SK-N-SH (cell line): Measurements from ENCODE around the gene KCNJ10. TPM values are rescaled to one million over a fixed set of nuclear protein-coding genes. Genes with fewer than 3 reads are reported as not detected.

Experiments
- CTCF ChIA-PET: fragments of 300-600, 350-600 bp; formaldehyde crosslinking; extraction: SDS; loops from one replicate; lab custom pipeline; 2021; lab: Yijun Ruan, JAX
- POLR2A ChIA-PET: fragments of 350-600 bp; sonication (Branson Sonifier 250); formaldehyde crosslinking; extraction: SDS; loops from one replicate; lab custom pipeline; 2020; ENCODE audit warnings: antibody characterized with exemption, inconsistent platforms; lab: Yijun Ruan, JAX
- DNase-seq: peaks from one replicate; pipeline ENCODE4 v3.0.0; 2012
- H2AFZ ChIP-seq: fragments of 200-600 bp; sonication (generic); 2 replicates; pipeline ENCODE4 v1.8.1; 2016; ENCODE audit warnings: antibody characterized with exemption, mild to moderate bottlenecking, low read depth
- H3F3A ChIP-seq: fragments of 200-600 bp; sonication (generic); replicated peaks from 2 replicates; pipeline ENCODE3; 2016; ENCODE audit warnings: antibody characterized with exemption, mild to moderate bottlenecking; ENCODE audit not compliant: insufficient read depth
- H3K27ac ChIP-seq, 2 experiments: fragments of 200-500 bp in 1 of 2; fragments of 200-600 bp in 1 of 2; sonication (Bioruptor generic) in 1 of 2; sonication (generic), shearing (Covaris generic) in 1 of 2; 2 replicates each; pipeline versions ENCODE4 v1.5.1 to v1.6.1; 2014 to 2016; ENCODE audit warnings: low read depth in 2 of 2, inconsistent platforms in 1 of 2, low read length in 1 of 2, mild to moderate bottlenecking in 1 of 2, mixed read lengths in 1 of 2
- H3K27me3 ChIP-seq: fragments of 200-600 bp; sonication (generic), shearing (Covaris generic); 2 replicates; pipeline ENCODE4 v1.6.1; 2016; ENCODE audit warnings: mixed run types; ENCODE audit not compliant: insufficient read depth
- H3K36me3 ChIP-seq, 2 experiments: fragments of 200-500 bp in 1 of 2; fragments of 200-600 bp in 1 of 2; sonication (Bioruptor generic) in 1 of 2; sonication (generic) in 1 of 2; replicated peaks in 1 of 2; 2 replicates each; pipeline versions ENCODE3 to v1.5.1; 2014 to 2016; ENCODE audit warnings: low read length in 1 of 2, mild to moderate bottlenecking in 1 of 2; ENCODE audit not compliant: insufficient read depth in 2 of 2, control insufficient read depth in 1 of 2
- H3K4me1 ChIP-seq, 2 experiments: fragments of 200-500 bp in 1 of 2; fragments of 200-600 bp in 1 of 2; sonication (Bioruptor generic) in 1 of 2; sonication (generic), shearing (Covaris generic) in 1 of 2; 2 replicates each; pipeline versions ENCODE4 v1.5.1 to v1.6.1; 2014 to 2016; ENCODE audit warnings: low read depth in 1 of 2, low read length in 1 of 2, mixed run types in 1 of 2; ENCODE audit not compliant: insufficient read depth in 2 of 2, control insufficient read depth in 1 of 2
- H3K4me2 ChIP-seq: fragments of 200-600 bp; sonication (generic), shearing (Covaris generic); 2 replicates; pipeline ENCODE4 v1.6.1; 2017; ENCODE audit warnings: mixed run types
- H3K4me3 ChIP-seq, 2 experiments: fragments of 200-500 bp in 1 of 2; fragments of 200-600 bp in 1 of 2; sonication (Bioruptor generic) in 1 of 2; sonication (generic), shearing (Covaris generic) in 1 of 2; 2 replicates each; pipeline versions ENCODE4 v1.5.1 to v1.8.1; 2014 to 2016; ENCODE audit warnings: low read depth in 2 of 2, inconsistent platforms in 1 of 2, low read length in 1 of 2, mild to moderate bottlenecking in 1 of 2, mixed read lengths in 1 of 2, moderate library complexity in 1 of 2
- H3K79me2 ChIP-seq: fragments of 200-600 bp; sonication (generic); 2 replicates; pipeline ENCODE4 v1.8.1; 2017; ENCODE audit warnings: mild to moderate bottlenecking; ENCODE audit not compliant: insufficient read depth
- H3K9ac ChIP-seq: fragments of 200-600 bp; sonication (generic); 2 replicates; pipeline ENCODE4 v1.6.1; 2017; ENCODE audit warnings: mixed run types
- H3K9me2 ChIP-seq: fragments of 200-600 bp; sonication (generic); 2 replicates; pipeline ENCODE4 v1.6.1; 2017; ENCODE audit warnings: mixed run types
- H3K9me3 ChIP-seq: fragments of 200-600 bp; sonication (generic); 2 replicates; pipeline ENCODE4 v1.6.1; 2017; ENCODE audit warnings: mixed run types, mild to moderate bottlenecking, moderate library complexity
- H4K20me1 ChIP-seq: fragments of 200-600 bp; sonication (generic); 2 replicates; pipeline ENCODE4 v1.6.1; 2017; ENCODE audit warnings: mild to moderate bottlenecking, mixed run types; ENCODE audit not compliant: insufficient read depth
- CHD2 ChIP-seq: fragments of 150-350 bp; IDR thresholded peaks from 2 replicates; pipeline ENCODE4 v1.6.1; 2018; ENCODE audit warnings: low read length; ENCODE audit not compliant: partially characterized antibody
- ELF1 ChIP-seq: IDR thresholded peaks from 2 replicates; pipeline ENCODE4 v1.4.0; 2012
- FOSL2 ChIP-seq: IDR thresholded peaks from 2 replicates; pipeline ENCODE4 v1.4.0; 2012; ENCODE audit warnings: low read depth, mild to moderate bottlenecking, moderate library complexity, borderline replicate concordance
- FOXM1 ChIP-seq: IDR thresholded peaks from 2 replicates; pipeline ENCODE4 v1.4.0; 2012; ENCODE audit warnings: low read depth, mild to moderate bottlenecking
- JUND ChIP-seq: IDR thresholded peaks from 2 replicates; pipeline ENCODE4 v1.4.0; 2012
- MAX ChIP-seq: IDR thresholded peaks from 2 replicates; pipeline ENCODE4 v1.4.0; 2012; ENCODE audit warnings: low read depth
- MEF2A ChIP-seq: IDR thresholded peaks from 2 replicates; pipeline ENCODE4 v1.4.0; 2012; ENCODE audit warnings: low read depth, borderline replicate concordance
- RAD21 ChIP-seq: IDR thresholded peaks from 2 replicates; pipeline ENCODE4 v1.6.1; 2012; ENCODE audit warnings: mild to moderate bottlenecking, low read length
- RCOR1 ChIP-seq: fragments of 150-350 bp; IDR thresholded peaks from 2 replicates; pipeline ENCODE4 v1.6.1; 2017; ENCODE audit warnings: antibody characterized with exemption, low read length
- RFX5 ChIP-seq: IDR thresholded peaks from 2 replicates; pipeline ENCODE4 v1.6.1; 2012; ENCODE audit warnings: mild to moderate bottlenecking, improper control_type of control experiment, low read length
- RXRA ChIP-seq: IDR thresholded peaks from 2 replicates; pipeline ENCODE4 v1.4.0; 2012; ENCODE audit warnings: low read depth, mild to moderate bottlenecking, borderline replicate concordance
- SMC3 ChIP-seq: IDR thresholded peaks from 2 replicates; pipeline ENCODE4 v1.6.1; 2012; ENCODE audit warnings: low read depth, low read length, improper control_type of control experiment
- TCF12 ChIP-seq: IDR thresholded peaks from 2 replicates; pipeline ENCODE4 v1.4.0; 2012
- USF2 ChIP-seq: fragments of 150-350 bp; IDR thresholded peaks from 2 replicates; pipeline ENCODE4 v1.6.1; 2017; ENCODE audit warnings: antibody characterized with exemption, low read length, low read depth, borderline replicate concordance
- YY1 ChIP-seq: IDR thresholded peaks from 2 replicates; pipeline ENCODE4 v1.4.0; 2012; ENCODE audit warnings: low read depth, mild to moderate bottlenecking
- WGBS: methylation state at CpG from one replicate; pipeline ENCODE4 v1.1.6; 2017; ENCODE audit warnings: low lambda C conversion rate; 5-methylcytosine and 5-hydroxymethylcytosine counted together
- polyA plus RNA-seq, 3 experiments: library from polyadenylated mRNA; depleted of rRNA; stranded (reverse); fragments of >200 nt; gene quantifications; 2 replicates each; pipeline ENCODE4 v1.2.3, GENCODE V29; 2012
- TF ChIP-seq, protein P1 (sequence below): IDR thresholded peaks from 2 replicates; pipeline ENCODE4 v1.4.0; 2012; ENCODE audit warnings: low read depth, borderline replicate concordance
- TF ChIP-seq, protein P2 (sequence below): IDR thresholded peaks from 2 replicates; pipeline ENCODE4 v1.4.0; 2012; ENCODE audit warnings: low read depth, borderline replicate concordance
- TF ChIP-seq, protein P3 (sequence below): IDR thresholded peaks from 2 replicates; pipeline ENCODE4 v1.6.1; 2012; ENCODE audit warnings: mild to moderate bottlenecking, low read depth, low read length, moderate library complexity

The KCNJ10 gene
- polyA plus RNA-seq, 1 of the 3 experiments (the other 2 are of a cell fraction) = not detected

DNA sequence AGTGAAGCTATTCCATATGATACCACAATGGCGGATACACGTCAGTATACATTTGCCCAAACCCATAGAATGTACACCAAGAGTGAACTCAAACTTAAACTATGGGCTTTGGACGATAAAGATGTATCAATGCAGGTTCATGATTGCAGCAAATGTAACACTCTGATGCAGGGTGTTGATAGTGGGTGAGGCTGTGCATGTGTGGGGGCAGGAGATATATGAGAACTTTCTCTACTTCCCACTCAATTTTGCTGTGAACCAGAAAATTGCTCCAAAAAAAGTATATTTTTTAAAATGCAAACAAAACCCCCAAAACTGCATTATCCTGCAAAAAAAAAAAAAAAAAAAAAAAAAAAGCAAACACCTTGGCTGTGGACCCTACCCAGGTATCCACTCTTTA, 49.0 kb upstream of the KCNJ10 start:
- Histone ChIP-seq H3K9me3 (no peaks in the 10 kb centered on the region), H3K79me2 (no peaks in the 10 kb centered on the region), H3K9me2 (no peaks in the 10 kb centered on the region), H2AFZ (no peak overlapping the region), H3K27me3 (peaks cover 11% of the 10 kb centered on the region; the same call in 1 of the 2 replicates), H3K4me2 (no peak overlapping the region), H3K36me3 (no peaks in the 10 kb centered on the region), H3K4me3 (no peak overlapping the region), H4K20me1 (no peaks in the 10 kb centered on the region), H3K27ac (no peak overlapping the region), H3K9ac (no peak overlapping the region), H3F3A (no peaks in the 10 kb centered on the region), H3K4me1 (no peaks in the 10 kb centered on the region)
- WGBS = 77% methylated on average over 3 of the region's 3 CpGs
- CTCF ChIA-PET = interaction anchor here (1.5 to 2.3 kb wide), 3 partner anchors 34 to 133 kb away, joined by 3 to 10 read pairs (median 10); no protein-coding TSS in a partner anchor
- no peak for DNase-seq
- POLR2A ChIA-PET = no interaction called here
- TF ChIP-seq SMC3 (no peak), USF2 (no peak), MAX (no peak), RFX5 (no peak), MEF2A (no peak), TCF12 (no peak), YY1 (no peak), RCOR1 (no peak), ELF1 (no peak)

DNA sequence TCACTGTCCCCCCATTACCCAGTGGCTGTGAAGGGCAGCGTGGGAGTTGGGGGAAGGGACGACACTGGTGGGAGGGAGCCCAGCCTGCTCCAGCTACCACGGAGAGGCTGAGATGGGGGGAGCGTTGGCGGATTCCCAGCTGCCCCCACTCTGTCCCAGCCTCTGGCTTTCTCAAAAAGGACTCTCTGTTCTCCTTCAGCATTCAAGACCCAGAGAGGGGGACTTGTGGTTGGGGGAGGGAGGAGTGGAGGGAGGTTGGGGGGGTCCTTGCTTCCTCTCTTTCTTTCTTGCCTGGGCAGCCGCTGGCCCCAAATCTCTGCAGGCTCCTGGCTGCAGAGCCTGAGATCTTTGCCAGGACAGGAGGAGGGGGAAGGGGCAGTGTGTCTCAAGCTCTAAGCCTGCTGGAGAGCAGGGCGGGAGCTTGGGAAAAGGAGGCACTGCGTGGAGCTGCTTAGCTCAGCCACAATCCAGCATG, 47.8 kb upstream of the KCNJ10 start:
- WGBS = 62% methylated on average over 8 of the region's 8 CpGs
- Histone ChIP-seq H3K4me3 (no peak overlapping the region), H3K9ac (no peak overlapping the region), H3K9me3 (no peaks in the 10 kb centered on the region), H2AFZ (no peak overlapping the region), H3K27me3 (peaks cover 11% of the 10 kb centered on the region; the same call in 1 of the 2 replicates), H3F3A (no peaks in the 10 kb centered on the region), H4K20me1 (no peaks in the 10 kb centered on the region), H3K4me1 (no peaks in the 10 kb centered on the region), H3K4me2 (no peak overlapping the region), H3K36me3 (no peaks in the 10 kb centered on the region), H3K9me2 (no peaks in the 10 kb centered on the region), H3K27ac (no peak overlapping the region), H3K79me2 (no peaks in the 10 kb centered on the region)
- DNase-seq = no peak
- CTCF ChIA-PET = interaction anchor here (0.8 to 4.0 kb wide), 7 partner anchors 8 to 134 kb away, joined by 3 to 18 read pairs (median 4); no protein-coding TSS in a partner anchor
- POLR2A ChIA-PET = no interaction called here
- TF ChIP-seq, protein P1, sequence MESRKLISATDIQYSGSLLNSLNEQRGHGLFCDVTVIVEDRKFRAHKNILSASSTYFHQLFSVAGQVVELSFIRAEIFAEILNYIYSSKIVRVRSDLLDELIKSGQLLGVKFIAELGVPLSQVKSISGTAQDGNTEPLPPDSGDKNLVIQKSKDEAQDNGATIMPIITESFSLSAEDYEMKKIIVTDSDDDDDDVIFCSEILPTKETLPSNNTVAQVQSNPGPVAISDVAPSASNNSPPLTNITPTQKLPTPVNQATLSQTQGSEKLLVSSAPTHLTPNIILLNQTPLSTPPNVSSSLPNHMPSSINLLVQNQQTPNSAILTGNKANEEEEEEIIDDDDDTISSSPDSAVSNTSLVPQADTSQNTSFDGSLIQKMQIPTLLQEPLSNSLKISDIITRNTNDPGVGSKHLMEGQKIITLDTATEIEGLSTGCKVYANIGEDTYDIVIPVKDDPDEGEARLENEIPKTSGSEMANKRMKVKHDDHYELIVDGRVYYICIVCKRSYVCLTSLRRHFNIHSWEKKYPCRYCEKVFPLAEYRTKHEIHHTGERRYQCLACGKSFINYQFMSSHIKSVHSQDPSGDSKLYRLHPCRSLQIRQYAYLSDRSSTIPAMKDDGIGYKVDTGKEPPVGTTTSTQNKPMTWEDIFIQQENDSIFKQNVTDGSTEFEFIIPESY = no peak
- no peak for TF ChIP-seq YY1
- no peak for TF ChIP-seq SMC3
- TF ChIP-seq, protein P2, sequence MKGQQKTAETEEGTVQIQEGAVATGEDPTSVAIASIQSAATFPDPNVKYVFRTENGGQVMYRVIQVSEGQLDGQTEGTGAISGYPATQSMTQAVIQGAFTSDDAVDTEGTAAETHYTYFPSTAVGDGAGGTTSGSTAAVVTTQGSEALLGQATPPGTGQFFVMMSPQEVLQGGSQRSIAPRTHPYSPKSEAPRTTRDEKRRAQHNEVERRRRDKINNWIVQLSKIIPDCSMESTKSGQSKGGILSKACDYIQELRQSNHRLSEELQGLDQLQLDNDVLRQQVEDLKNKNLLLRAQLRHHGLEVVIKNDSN = no peak
- TF ChIP-seq FOXM1 = no peak
- TF ChIP-seq, protein P3, sequence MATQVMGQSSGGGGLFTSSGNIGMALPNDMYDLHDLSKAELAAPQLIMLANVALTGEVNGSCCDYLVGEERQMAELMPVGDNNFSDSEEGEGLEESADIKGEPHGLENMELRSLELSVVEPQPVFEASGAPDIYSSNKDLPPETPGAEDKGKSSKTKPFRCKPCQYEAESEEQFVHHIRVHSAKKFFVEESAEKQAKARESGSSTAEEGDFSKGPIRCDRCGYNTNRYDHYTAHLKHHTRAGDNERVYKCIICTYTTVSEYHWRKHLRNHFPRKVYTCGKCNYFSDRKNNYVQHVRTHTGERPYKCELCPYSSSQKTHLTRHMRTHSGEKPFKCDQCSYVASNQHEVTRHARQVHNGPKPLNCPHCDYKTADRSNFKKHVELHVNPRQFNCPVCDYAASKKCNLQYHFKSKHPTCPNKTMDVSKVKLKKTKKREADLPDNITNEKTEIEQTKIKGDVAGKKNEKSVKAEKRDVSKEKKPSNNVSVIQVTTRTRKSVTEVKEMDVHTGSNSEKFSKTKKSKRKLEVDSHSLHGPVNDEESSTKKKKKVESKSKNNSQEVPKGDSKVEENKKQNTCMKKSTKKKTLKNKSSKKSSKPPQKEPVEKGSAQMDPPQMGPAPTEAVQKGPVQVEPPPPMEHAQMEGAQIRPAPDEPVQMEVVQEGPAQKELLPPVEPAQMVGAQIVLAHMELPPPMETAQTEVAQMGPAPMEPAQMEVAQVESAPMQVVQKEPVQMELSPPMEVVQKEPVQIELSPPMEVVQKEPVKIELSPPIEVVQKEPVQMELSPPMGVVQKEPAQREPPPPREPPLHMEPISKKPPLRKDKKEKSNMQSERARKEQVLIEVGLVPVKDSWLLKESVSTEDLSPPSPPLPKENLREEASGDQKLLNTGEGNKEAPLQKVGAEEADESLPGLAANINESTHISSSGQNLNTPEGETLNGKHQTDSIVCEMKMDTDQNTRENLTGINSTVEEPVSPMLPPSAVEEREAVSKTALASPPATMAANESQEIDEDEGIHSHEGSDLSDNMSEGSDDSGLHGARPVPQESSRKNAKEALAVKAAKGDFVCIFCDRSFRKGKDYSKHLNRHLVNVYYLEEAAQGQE = no peak
- TF ChIP-seq RAD21 = no peak
- no peak for TF ChIP-seq FOSL2
- TF ChIP-seq JUND = no peak
- no peak for TF ChIP-seq CHD2
- TF ChIP-seq RXRA = no peak
- TF ChIP-seq USF2 = no peak
